NCI-H1048 (cell line): Measurements from ENCODE around the gene C6orf52.
"Not testable (repeated sequence)": the region's sequence is repeated elsewhere in the genome, so short reads cannot be mapped to it uniquely, and the experiment has no call there.

Experiments used
- DNase-seq: peaks from one replicate; lab custom pipeline; 2025; lab: John Stamatoyannopoulos, UW

C6orf52 gene

DNA sequence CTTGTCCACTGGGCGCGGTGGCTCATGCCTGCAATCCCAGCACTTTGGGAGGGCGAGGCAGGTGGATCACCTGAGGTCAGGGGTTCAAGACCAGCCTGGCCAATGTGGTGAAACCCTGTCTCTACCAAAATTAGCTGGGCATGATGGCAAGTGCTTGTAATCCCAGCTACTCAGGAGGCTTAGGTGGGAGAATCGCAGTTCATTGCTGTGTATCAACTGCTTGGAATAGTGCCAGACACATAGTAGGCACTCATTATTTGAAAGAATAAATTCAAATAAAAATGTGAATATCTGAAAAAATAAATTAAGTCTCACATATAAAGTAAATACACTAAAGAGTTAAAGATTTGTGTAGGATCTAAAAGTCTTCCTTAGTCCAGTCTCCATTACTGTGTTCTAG, 2.2 kb upstream of the C6orf52 start:
- no peak for DNase-seq

DNA sequence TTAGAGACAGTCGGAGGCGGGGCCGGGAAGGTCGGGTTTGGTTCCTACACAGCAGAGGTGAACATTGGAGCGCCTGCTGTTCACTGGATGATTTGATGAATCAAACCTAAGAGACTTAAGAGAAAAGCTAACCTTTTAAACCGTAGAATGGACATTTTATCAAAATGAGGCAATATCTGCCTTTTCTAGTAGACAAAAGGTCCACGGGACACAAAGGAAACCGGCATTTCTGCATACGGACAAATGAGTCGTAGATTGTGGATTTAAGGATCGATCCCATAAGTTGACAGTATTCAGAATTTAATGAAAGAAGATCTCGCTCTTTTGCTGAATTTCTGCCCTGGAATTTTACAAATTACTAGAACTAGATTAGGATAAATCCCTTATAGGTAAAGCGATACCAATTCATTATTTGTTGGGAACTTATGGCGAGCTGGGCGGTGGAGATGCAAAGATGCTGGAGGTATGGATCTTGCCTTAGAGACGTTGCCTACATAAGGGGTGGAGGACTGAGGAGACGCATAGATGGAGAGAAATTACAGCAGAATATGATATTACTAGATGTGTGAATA, 756 bp upstream of the C6orf52 start:
- DNase-seq = no peak

DNA sequence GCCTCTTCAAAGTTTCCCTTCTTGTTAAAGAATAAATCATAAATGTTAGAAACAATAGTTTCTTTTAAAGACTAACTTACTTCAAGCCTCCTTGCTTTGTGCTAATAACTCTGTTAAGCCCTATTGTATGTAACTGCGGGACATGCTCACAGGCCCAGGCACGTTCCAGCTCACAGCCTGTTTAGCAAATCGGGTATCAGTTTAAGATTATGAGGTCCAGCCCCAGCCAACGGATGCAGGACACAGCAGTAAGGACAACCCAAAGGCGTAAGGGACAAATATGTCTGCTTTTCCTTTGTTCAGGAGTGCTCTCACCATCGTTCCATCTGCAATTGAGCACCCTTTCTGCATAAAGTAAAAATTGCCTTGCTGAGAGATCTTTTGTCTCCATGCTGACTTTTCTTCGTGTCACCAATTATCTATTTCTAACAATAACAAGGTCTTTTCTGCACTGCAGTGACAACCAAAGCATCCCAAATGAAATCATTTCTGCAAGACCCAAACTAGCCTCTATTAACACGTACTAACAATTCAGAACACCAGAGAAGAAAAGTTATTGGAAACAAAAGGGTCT, 1.4 kb downstream of the C6orf52 start:
- no peak for DNase-seq

DNA sequence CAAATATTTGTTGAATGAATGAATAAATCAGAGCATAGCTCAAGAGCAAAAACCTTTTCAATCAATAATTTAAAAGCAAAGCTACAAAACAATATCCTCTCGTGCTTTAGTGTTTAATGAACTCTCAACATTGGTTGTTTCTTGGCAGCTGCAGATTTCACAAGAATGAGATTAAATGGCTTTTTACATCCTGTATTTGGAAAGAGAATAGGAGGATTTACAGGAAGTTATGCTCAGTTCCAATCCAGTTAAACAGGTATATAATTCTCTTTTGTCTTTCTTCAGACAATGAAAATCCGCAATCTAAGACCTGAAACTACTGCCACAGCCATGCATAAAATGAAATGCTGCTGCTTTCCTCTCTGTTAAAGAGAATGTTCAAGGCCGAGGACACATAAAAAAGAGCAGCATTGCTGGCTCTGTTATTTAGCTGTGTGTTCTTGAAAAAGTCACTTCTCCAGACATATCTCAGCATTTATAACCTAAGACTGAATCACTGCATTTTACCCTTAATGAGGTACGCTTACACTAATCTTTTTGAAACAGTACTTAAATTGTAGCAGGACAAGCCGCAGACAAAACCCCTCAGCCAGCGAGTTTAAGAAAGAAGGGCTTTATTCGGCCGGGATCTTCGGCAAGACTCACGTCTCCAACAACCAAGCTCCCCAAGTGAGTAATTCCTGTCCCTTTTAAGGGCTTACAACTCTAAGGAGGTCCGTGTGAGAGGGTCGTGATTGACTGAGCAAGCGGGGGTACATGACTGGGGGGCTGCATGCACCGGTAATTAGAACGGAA, 3.6 kb downstream of the C6orf52 start:
- DNase-seq = no peak

DNA sequence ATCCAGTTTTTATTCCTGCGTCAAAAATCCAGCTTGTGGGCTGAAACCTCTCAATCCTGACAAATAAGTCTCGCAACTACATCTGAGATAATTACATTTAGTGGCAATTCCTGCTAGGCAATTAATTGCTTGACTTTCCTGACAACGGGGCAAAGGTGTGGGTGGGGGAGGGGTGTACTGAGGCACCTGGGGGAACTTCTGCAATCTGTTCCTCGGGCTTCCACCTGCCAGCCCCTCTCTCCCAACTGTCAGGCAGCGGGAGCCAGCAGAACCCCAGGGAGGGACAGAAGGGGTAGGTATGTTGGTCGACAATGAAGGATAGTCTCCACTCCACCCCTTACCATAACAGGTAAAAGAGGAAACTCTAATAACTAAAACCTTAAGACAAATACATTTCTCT, 6.8 kb downstream of the C6orf52 start:
- DNase-seq = no peak

DNA sequence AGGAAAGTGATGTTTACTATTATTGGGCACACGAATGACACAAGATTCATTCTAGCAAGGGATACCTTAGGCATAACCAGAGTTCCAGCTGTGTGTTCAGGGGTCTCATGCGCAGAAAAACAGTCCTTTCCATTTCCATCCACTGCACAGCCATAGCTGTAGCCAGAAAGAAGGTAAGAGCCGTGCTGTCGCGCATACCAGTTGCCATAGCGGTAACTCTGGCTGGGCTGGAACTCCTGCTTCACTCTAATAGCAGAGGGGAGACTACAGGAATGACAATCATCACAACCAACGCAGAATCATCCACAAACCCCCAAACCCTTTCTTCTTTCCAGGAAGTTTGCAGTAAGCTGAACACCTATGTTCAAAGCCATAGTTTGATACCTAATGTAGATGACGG, 7.5 kb downstream of the C6orf52 start:
- DNase-seq = no peak

DNA sequence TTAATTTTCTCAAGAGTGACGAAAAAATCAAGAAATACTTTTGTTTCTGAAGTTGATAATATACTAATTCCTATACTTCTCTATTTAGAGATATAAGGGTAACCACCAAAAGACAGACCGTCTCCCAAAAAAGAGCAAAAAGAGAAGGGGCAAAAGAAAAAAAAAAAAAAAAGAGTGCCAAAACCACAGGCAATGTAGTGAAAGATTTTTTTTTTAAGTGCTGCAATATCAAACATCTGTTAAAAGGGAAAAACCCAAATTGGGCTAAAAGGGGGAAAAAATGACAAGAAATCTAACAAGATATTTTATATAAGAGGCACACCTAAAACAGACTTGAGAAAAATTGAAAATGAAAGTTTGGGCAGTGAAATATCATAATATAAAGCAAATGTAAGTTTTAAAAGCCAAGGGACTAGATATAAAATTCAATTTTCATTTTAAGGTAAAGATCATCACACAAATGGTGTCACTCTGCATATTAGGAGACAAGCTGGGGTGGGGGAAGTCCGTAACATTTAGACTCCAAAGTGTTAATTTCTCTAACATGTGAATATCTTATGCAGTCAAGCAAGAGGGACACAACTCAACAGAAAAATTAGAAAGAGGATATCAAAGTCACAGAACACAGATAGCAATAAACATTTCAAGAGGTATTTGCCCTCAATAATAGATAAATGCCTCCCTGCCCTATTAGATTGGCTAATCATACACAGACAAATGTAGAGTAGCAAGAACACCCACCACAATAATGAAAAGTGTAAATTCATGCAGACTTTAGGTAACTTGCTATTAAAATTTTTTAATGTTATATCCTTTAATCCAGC, 9.1 kb downstream of the C6orf52 start:
- DNase-seq = no peak

DNA sequence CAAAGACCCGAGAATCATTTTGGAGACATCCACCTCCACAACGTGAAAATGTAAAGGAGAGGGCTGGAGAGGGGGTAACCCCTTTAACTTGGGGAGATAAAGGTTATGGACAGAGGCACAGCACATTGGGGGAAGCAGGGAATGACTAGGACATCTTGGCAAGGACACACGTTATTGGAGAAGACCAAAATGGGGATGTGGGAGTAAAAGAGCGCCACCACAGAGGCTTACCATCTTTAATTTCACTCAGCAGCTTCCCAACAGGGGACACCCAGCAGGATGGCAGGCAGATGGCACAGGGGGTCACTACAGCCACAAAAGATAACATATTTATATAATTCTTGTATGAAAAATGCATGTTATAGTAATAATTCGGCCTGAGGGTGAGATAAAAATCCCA, 9.8 kb downstream of the C6orf52 start:
- DNase-seq = no peak

DNA sequence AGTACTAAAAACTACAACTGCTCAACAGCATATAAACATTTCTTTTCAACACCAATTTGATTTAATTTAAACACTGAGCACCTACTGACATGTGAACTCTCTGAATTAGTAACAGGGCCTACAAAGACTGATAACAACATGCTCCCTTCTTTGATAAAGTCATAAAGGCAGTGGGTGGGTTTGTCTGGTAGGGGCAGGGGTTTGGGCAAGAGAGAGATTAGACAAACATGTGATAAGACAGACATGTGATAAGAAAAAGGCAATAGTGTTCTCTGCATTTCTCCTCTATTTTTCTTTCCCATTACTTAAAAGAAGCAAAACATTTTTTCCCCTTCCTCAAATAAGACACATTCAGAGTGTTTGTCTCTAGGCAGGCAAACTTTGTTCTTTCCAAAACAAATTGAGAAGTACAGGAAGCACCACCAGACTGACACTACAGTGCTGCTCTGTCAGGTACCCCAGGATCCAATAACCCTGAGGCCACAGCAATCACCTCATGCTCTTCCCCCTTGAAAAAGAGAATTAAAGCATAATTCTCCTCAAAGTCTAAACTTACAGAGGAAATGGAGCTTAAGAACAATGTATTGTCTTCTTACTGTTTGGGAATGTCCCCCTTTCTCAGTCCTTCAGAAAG, 11.9 kb downstream of the C6orf52 start:
- no peak for DNase-seq

DNA sequence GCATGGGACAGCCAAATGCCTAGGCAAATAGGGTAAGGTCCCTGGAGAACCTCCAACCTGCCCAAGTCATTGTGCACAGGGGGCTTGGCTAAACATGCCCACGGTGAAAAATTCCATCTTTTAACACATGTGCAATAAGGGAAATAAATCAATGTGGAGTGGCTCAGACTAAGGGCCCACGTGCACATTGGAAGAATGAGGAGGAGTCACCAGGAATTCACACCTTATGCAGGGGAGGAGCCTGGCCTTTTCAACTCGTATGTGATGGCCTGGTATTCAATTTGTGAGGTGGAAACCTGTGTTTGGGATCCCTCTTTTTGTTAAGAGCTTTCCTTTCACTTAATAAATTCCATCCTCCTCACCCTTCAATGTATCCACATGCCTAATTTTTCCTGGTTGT, 12.6 kb downstream of the C6orf52 start:
- no peak for DNase-seq

DNA sequence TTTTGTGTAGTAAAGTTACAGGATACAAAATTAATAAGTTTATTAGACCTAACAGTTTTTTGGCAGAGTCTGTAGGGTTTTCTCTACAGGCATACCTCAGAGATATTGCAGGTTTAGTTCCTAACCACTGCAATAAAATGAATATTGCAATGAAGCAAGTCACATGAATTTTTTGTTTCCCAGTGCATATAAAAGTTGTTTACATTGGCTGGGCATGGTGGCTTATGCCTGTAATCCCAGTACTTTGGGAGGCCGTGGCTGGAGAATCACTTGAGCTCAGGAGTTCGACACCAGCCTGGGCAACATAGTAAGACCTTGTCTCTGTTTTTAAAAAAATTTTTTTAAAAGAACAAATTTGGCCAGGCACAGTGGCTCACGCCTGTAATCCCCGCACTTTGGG, 16.0 kb downstream of the C6orf52 start:
- DNase-seq = no peak

DNA sequence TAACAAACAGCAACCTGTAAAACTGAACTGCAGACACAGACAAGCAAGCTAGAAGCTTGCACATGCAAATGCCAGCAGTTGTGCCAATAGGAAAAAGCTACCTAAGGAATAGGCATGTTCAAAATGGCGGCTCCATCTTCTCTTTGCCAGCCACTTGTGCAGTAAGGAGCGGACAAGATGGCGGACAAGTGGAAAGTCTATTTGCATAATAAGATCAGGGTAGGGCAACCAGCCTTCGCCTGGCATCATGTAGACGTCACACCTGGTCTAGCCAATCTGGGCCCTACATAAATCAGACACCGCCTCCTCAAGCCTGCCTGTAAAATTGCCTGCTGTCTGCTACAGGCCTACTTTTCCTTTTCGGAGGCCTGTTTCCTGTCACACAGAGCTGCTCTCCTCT, 18.0 kb downstream of the C6orf52 start:
- DNase-seq = no peak

DNA sequence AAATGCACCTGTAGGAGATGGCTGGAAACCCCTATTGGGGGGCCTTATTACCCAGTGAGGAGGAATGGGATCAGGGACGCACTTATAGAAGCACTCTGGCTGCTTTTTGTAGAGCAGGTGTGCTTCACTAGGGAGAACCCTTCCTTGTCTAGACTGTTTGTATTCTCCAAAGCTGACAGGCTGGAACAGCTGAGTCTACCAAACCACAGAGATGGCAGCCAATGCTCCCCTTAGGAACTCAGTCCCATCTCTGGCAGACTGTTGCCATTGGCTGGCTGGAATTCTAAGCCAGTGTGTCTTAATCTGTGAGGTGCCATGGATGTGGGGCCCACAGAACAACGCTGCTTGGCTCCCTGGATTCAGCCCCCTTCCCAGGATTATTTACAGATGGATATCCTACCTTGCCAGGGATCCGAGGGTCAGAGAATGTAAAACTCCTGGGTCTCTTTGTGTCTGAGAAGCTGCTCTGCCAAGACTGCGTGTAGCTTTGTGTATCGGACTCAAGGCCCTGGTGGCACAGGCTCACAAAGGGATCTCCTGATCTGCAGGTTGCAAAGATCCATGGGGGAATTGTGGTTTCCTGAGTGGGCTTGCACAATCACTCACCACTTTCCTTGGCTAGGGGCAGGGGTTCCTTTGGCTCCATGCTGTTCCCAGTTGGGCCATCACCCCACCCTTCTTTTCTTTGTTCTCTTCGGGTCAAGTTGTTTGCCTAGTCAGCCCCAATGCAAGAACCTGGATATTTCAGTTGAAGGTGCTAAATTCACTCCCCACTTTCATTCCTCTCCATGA, 26.1 kb downstream of the C6orf52 start:
- DNase-seq = no peak

DNA sequence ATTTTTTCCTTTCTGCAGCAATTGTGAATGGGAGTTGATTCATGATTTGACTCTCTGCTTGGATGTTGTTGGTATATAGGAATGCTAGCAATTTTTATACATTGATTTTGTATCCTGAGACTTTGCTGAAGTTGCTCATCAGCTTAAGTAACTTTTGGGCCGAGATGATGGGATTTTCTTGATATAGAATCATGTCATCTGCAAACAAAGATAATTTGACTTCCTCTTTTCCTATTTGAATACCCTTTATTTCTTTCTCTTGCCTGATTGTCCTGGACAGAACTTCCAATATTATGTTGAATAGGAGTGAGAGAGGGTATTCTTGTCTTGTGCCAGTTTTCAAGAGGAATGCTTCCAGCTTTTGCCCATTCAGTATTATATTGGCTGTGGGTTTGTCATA, 28.8 kb downstream of the C6orf52 start:
- not testable (repeated sequence) for DNase-seq

DNA sequence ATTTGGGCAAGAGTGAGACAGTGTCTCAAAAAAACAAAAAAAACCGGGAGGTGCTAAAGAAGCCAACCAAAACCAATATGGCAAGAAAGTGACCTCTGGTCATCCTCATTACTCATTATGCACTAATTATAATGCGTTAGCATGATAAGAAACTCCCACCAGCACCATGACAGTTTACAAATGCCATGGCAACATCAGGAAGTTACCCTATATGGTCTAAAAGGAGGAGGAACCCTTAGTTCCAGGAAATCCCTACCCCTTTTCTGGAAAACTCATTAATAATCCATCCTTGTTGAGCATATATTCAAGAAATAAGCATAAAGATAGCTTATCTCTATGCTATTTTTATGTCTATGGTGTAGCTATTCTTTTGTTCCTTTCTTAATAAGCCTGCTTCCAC, 31.7 kb downstream of the C6orf52 start:
- DNase-seq = no peak

DNA sequence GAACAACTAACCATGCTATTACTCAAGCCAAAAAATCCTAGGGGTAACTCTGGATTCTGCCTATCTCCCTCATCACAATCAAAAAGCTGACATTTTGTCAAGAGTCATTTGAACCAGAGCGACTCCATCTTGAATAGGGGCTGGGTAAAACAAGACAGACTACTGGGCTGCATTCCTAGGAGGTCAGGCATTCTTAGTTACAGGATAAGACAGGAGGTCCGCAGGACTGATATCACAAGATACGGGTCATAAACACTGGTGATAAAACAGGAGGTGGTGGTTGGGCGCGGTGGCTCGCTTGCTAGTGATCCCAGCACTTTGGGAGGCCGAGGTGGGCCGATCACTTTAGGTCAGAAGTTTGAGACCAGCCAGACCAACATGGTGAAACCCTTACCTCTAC, 32.2 kb downstream of the C6orf52 start:
- DNase-seq = no peak

DNA sequence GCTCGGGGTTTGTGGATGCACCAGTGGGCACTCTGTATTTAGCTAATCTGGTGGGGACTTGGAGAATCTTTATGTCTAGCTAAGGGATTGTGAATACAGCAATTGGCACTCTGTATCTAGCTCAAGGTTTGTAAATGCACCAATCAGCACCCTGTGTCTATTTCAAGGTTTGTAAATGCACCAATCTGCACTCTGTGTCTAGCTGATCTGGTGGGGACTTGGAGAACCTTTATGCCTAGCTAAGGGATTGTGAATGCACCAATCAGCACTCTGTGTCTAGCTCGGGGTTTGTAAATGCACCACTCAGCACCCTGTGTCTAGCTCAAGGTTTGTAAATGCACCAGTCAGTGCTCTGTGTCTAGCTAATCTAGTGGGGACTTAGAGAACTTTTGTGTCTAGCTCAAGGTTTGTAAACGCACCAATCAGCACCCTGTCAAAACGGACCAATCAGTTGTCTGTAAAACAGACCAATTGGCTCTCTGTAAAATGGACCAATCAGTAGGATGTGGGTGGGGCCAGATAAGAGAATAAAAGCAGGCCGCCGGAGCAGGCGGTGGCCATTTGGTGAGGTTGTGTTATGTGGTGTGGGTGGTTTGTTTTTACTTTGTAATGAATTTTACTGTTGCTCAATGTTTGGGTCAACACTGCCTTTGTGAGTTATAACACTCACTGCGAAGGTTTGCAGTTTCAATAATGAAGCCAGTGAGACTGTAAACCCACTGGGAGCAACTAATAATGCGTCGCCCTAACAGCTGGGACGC, 33.8 kb downstream of the C6orf52 start:
- DNase-seq = not testable (repeated sequence)

DNA sequence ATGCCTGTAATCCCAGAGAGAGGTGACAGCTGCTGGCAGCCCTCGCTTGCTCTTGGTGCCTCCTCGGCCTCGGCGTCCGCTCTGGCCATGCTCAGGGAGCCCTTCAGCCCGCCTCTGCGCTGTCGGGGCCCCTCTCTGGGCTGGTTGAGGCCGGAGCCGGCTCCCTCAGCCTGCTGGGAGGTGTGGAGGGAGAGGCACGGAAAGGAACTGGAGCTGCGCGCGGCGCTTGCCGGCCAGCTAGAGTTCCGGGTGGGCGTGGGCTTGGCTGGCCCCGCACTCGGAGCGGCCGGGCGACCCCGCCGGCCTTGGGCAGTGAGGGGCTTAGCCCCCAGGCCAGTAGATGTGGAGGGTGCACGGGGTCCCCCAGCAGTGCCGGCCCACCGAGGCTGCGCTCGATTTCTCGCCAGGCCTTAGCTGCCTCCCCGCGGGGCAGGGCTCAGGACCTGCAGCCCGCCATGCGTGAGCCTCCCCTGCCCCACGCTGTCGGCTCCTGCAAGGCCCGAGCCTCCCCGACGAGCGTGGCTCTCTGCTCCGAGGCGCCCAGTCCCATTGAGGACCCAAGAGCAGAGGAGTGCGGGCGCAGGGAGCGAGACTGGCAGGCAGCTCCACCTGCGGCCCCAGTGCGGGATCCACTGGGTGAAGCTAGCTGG, 34.6 kb downstream of the C6orf52 start:
- no peak for DNase-seq

DNA sequence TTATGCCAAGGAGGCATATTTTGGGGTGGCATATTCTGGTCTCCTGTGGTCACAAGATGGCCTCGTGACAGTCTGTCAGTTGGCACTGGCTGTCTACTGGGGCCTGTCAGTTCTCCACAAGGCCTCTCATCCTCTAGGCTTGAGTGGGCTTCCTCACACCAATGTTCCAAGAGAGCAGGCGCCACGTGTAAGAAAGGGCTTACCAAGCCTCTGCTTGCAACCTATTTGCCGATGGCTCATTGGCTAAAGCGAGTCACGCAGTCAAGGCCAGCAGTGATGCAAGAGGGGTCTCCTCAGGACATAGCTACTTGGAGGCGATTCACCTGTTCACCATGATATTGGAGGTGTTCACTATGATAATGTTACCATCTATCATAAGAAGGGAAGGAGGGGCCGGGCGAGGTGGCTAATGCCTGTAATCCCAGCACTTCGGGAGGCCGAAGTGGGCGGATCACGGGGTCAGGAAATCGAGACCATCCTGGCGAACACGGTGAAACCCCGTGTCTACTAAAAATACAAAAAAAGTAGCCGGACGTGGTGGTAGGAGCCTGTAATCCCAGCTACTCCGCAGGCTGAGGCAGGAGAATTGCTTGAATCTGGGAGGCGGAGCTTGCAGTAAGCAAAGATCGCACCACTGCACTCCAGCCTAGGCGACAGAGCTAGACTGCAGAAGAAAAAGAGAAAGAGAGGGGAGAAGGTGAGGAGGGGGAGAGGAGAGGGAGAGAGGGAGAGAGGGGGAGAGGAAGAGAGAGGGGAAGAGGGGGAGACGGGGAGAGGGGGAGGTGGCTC, 35.3 kb downstream of the C6orf52 start:
- DNase-seq = no peak
